GM12872 (cell line): Measurements from ENCODE around the gene ECM2.

Experiments
- TF ChIP-seq, protein P1 (sequence below): IDR thresholded peaks from 3 replicates; pipeline ENCODE4 v1.5.1; 2011; ENCODE audit warnings: low read depth, mild to moderate bottlenecking, low read length, moderate library complexity; ENCODE audit not compliant: insufficient read depth

The ECM2 gene

DNA sequence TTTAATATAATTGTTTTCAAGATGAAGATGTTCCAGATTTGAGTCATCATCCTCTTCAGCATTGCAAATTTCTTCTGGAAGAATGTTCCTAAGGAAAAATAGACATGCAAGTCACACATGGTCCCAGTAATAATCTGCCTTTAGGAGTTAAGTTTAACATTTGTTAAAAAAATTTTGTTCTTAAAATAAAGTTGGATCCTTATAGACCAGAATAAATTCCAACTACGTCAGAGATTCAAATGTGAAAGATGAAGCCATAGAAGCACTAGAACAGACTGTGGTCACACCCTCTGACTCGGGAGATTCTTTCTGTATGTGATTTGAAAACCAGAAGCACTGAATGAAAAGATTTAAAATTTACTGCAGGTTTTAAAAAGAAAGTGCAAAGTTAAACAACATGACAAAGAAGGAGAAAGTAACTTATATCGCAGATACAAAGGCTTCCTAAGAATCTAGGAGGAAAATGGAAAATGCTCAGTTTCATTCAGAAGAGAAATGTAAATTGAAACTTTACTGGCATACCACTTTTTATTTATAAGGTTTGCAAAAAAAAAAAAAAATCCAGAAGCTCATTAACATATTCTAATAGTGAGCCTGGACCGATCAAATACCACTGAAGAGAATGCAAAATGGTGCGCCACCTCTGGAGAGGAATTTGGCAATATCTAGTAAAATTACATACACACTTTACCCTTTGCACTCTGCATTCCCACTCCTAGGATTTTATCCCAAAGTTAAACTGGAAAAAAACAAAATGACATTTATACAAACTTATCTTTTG, 39.2 kb downstream of the ECM2 start:
- TF ChIP-seq, protein P1, sequence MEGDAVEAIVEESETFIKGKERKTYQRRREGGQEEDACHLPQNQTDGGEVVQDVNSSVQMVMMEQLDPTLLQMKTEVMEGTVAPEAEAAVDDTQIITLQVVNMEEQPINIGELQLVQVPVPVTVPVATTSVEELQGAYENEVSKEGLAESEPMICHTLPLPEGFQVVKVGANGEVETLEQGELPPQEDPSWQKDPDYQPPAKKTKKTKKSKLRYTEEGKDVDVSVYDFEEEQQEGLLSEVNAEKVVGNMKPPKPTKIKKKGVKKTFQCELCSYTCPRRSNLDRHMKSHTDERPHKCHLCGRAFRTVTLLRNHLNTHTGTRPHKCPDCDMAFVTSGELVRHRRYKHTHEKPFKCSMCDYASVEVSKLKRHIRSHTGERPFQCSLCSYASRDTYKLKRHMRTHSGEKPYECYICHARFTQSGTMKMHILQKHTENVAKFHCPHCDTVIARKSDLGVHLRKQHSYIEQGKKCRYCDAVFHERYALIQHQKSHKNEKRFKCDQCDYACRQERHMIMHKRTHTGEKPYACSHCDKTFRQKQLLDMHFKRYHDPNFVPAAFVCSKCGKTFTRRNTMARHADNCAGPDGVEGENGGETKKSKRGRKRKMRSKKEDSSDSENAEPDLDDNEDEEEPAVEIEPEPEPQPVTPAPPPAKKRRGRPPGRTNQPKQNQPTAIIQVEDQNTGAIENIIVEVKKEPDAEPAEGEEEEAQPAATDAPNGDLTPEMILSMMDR = no peak

DNA sequence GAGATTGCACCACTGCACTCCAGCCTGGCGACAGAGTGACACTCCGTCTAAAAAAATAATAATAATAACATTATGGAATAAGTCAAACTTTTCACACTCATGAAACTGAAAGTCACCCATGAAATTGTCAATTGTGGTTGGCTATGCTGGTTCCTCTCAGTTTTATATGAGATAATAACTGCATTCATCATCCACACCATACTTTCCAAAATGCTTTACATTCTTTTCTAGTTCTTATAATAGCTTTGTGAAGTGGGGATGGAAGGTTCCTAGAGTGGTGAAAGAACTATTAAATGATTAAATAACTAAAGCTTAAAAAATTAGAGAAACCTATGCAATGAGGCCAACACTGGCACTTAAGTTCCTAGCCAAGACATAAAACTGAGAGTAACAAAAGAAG, 40.9 kb downstream of the ECM2 start:
- TF ChIP-seq, protein P1 = no peak

DNA sequence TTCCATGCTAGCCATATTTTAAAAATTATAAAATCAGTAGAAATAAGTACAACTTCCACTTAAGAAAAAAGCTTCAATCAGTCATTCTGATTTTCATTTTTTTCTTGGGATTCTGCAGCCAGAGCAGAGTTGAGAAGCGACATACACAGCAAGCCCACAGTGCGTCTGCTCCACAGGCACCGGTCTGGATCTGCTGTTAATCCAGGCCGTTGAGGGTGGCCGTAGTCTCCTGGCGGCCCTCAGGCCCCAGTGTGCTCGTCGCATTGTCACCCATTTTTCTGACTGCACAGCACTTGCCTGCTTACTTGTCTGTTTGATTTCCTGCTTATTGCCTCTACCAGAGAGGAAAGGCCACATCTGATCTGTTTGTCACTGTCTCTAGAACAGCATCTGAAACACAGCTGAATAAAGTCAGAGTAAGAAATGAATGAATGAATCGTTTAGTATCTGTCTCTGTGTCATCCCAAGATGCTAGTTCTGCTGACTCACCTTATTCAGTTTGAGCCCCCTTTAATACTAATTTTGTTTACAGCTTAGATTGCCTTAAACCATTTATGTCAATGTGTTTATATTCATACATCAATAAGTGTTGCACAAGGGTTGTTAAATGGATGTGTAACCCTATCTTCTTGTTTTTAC, 41.9 kb downstream of the ECM2 start:
- TF ChIP-seq, protein P1 = no peak

DNA sequence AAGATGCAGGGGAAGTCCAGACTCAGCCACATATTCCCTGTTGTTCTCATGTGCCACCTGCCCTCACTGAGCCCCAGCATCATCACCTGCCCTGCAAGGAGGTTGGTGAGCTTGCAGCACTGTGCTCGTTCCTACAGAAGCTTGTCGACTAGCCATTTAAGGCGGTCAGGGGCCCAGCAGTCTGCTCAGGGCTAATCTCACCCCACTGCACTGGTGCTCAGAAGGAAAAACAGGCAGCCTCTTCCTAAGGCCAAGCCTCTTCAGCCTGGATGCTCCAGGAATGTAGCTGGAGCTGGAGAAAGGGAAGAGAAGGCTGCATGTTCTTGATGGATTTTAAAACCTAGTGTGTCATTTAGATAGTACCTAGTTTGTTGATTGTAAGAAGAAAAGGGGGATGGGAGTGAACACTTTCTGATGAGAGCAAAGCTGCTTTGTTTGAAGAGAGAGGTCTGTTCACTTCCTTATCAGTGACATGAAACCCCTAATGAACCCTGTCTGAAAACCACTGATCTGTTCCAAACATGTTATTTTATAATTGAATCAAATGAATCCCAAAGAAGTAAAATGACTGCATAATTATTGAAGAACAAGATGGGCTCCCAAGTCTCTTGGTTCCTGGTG, 42.9 kb downstream of the ECM2 start:
- TF ChIP-seq, protein P1 = no peak

DNA sequence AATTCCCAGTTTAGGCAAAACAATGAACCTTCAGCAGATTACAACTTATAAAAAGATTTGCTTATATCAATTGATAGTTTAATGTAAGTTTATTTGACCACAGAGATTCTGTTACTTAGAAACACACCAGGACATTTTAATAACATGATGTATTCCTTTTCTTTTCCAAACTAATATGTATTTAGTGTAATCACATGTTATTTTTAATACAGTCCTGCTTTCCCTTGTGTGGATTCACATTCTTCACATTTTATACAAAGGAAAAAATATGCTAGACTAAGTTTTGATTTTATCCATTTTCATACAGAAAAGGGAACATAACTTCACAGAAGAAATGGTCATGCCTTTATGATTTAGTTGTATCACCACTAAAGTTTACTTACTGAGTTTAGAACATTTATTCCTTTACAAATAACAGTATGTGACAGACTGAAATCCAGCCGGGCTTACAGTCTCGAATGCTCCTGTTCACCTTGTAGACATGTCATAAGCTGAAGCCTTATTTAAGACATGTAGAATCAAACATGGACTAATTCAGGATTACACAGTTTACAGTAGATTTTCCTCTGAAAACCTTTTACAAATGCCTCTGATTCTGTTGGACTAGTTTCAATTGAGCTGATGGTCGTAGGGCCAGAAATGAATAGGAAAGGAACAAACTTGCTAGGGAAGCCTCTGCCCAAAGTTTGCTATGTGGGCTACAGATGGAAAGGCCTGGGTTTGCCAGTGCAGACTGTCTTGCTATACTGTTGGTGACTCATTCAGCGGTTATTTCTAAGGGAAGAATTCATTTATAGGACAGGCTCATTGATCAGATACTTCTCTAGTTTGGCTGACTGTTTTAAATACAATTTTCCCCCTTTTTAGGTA, 46.9 kb downstream of the ECM2 start:
- TF ChIP-seq, protein P1 = no peak

DNA sequence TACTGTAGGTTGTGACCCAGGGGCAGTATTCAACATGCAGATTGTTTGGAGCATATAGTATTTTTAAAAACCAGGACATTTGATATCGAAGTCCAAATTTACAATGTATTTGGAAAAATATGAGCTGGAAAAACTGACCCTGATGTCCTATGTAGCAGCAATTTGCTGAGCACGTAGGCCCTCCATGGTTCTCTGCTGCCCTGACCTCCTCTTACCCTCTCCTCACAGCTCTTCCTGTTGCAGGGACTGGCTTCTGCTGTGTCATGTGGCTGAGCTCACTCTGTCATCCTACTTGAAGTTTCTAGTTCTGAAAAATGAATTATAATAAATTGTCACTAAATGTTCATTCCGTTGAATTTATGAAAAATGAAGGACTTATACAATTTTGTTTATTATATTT, 49.4 kb downstream of the ECM2 start:
- TF ChIP-seq, protein P1 = no peak

DNA sequence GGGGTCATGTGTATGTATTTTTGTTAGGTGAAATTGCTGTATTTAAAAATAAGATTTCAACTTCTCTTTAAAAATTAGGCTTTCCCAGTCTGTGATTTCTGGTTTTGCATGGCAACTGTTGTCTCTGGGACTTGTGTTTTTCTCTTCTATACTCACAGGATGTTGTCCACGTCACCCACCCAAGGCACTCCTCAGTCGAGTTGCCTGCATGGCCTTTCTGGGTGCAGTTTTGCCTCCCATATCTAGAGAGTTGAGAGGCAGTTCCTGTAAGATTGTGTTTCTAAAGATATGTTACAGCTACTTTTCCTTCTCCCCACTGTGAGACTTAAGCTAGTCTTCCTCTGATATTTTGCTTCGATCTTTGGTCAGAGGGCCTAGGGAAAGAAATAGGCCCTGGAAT, 51.2 kb downstream of the ECM2 start:
- TF ChIP-seq, protein P1 = no peak
